ENCODE measurements around the gene BCLAF3.

Gene BCLAF3

DNA sequence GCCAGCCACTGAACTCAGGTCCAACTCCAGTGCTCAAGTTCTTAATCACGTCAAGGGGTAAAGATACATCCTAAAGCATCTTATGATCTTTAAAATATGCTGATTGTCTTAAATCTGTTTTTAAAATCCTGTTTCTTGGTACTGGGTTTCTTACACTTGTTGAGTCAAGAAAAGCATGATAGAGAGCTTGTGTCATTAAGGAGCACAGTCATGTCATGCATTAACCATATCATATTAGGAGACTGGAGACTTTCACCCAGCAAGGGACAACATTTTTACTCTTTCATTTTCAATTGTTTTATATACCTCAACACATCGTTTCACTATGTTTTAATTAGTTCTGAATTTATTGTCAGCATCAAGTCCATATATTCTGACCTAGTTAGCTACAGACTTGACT, 41.5 kb downstream of the BCLAF3 start:
- Histone ChIP-seq H3K4me3 (ENCODE audit: low read depth, low read length) (no peak overlapping the region), H3K4me1 (ENCODE audit: control insufficient read depth, insufficient read depth, low read length) (no peaks in the 10 kb centered on the region), H3K27ac (ENCODE audit: extremely low read depth, low read depth, low read length) (no peak overlapping the region), H3K9me3 (ENCODE audit: control insufficient read depth, insufficient read depth, low read depth, low read length) (no peaks in the 10 kb centered on the region), H3K36me3 (ENCODE audit: control insufficient read depth in 2 of 2, insufficient read depth in 1 of 2, low read length in 2 of 2) (peaks cover 0 to 8% of the 10 kb centered on the region in 2 experiments; a peak in 1 of 3 replicates)
- TF ChIP-seq ZSCAN16 (tag by site-specific recombination; IDR thresholded peaks at IDR 0.05) (no peak), GLI4 (tag by site-specific recombination; IDR thresholded peaks at IDR 0.05) (no peak), KLF10 (tag by site-specific recombination; IDR thresholded peaks at IDR 0.05) (no peak), GLIS2 (tag by site-specific recombination; IDR thresholded peaks at IDR 0.05) (no peak), ZNF112 (tag by site-specific recombination; IDR thresholded peaks at IDR 0.05) (no peak), IKZF3 (tag by site-specific recombination; IDR thresholded peaks at IDR 0.05) (no peak), HOXC10 (CRISPR knock-in tag; IDR thresholded peaks at IDR 0.05) (no peak), TRIM28 (IDR thresholded peaks at IDR 0.05; ENCODE audit: borderline replicate concordance, low read length) (no peak), ZNF530 (tag by site-specific recombination; IDR thresholded peaks at IDR 0.05; ENCODE audit: low read depth) (no peak), ZNF174 (tag by site-specific recombination; IDR thresholded peaks at IDR 0.05) (no peak), ZNF335 (tag by site-specific recombination; conservative IDR thresholded peaks at IDR 0.05) (no peak)
- TF ChIP-seq, protein P1, sequence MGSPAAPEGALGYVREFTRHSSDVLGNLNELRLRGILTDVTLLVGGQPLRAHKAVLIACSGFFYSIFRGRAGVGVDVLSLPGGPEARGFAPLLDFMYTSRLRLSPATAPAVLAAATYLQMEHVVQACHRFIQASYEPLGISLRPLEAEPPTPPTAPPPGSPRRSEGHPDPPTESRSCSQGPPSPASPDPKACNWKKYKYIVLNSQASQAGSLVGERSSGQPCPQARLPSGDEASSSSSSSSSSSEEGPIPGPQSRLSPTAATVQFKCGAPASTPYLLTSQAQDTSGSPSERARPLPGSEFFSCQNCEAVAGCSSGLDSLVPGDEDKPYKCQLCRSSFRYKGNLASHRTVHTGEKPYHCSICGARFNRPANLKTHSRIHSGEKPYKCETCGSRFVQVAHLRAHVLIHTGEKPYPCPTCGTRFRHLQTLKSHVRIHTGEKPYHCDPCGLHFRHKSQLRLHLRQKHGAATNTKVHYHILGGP (tag by site-specific recombination; IDR thresholded peaks at IDR 0.05), result no peak
- POLR2A ChIA-PET, result no interaction called here
- CTCF ChIA-PET, result interaction anchor here (1.2 kb wide), 1 partner anchor 119 kb away, joined by 4 read pairs; no protein-coding TSS in a partner anchor

DNA sequence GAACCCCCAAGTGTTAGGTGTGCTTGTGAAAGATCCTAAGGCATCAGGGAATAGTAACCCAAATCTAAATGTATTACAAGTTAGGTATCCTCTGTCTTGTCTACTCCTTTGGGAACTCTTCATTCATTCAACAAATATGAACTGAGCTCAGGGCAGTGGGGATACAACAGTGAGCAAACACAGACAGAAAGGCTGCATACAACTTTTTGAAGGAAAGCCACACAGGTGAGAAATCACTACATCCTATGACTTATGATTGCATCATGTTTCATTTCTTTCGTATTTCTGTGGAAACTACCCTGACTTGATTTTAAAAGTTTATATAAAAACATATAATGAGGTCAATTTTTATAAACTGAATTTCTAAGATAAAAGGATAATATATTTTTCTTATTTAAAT, 43.2 kb downstream of the BCLAF3 start:
- Histone ChIP-seq H3K4me1 (ENCODE audit: control insufficient read depth, insufficient read depth, low read length) (no peaks in the 10 kb centered on the region), H3K9me3 (ENCODE audit: control insufficient read depth, insufficient read depth, low read depth, low read length) (no peaks in the 10 kb centered on the region), H3K36me3 (ENCODE audit: control insufficient read depth in 2 of 2, insufficient read depth in 1 of 2, low read length in 2 of 2) (no peaks in the 10 kb centered on the region), H3K4me3 (ENCODE audit: low read depth, low read length) (no peak overlapping the region), H3K27ac (ENCODE audit: extremely low read depth, low read depth, low read length) (no peak overlapping the region)
- TF ChIP-seq GLI4 (tag by site-specific recombination; IDR thresholded peaks at IDR 0.05), result no peak
- CTCF ChIA-PET, result interaction anchor here (0.7 kb wide), 1 partner anchor 43 kb away, joined by 4 read pairs; no protein-coding TSS in a partner anchor
- POLR2A ChIA-PET, result no interaction called here
